OCI-LY3 (cell line): Measurements from ENCODE around the gene PTH.

Experiments used
- H2AFZ ChIP-seq: fragments of 200-600, 300-600 bp; shearing (Covaris generic); 2 replicates; pipeline ENCODE4 v1.6.0; 2014; ENCODE audit warnings: antibody characterized with exemption, low read depth, low read length
- H3K27ac ChIP-seq: fragments of 200-600, 300-600 bp; sonication (generic); 2 replicates; pipeline ENCODE4 v1.5.1; 2014; ENCODE audit warnings: mild to moderate bottlenecking, low read length, moderate library complexity, mixed read lengths
- H3K27me3 ChIP-seq: fragments of 200-600, 300-600 bp; sonication (generic); 2 replicates; pipeline ENCODE4 v1.6.1; 2014; ENCODE audit warnings: low read depth, low read length, mixed read lengths
- H3K36me3 ChIP-seq: fragments of 200-600, 300-600 bp; sonication (generic); replicated peaks from 2 replicates; pipeline ENCODE3; 2014; ENCODE audit warnings: low read depth, low read length, mixed read lengths
- H3K4me1 ChIP-seq: fragments of 300-600, 200-600 bp; sonication (generic); 2 replicates; pipeline ENCODE4 v1.6.1; 2014; ENCODE audit warnings: low read length, mixed read lengths
- H3K4me2 ChIP-seq: fragments of 200-600, 300-600 bp; sonication (generic); 2 replicates; pipeline ENCODE4 v1.6.1; 2014; ENCODE audit warnings: low read length, mixed read lengths
- H3K4me3 ChIP-seq: fragments of 300-600, 200-600 bp; sonication (generic); 2 replicates; pipeline ENCODE4 v1.5.1; 2014; ENCODE audit warnings: antibody characterized with exemption, mild to moderate bottlenecking, low read length, moderate library complexity
- H3K79me2 ChIP-seq: fragments of 300-600, 200-600 bp; shearing (Covaris generic); 2 replicates; pipeline ENCODE4 v1.6.1; 2014; ENCODE audit warnings: mild to moderate bottlenecking, low read length, mixed read lengths
- H3K9ac ChIP-seq: fragments of 300-600, 200-600 bp; shearing (Covaris generic); 2 replicates; pipeline ENCODE4 v1.6.0; 2014; ENCODE audit warnings: mild to moderate bottlenecking, low read length, moderate library complexity
- H3K9me3 ChIP-seq: fragments of 200-600, 300-600 bp; shearing (Covaris generic); 2 replicates; pipeline ENCODE4 v1.6.1; 2014; ENCODE audit warnings: low read length, mixed read lengths; ENCODE audit not compliant: insufficient read depth
- H4K20me1 ChIP-seq: fragments of 200-600, 300-600 bp; sonication (generic); 2 replicates; pipeline ENCODE4 v1.6.1; 2016; ENCODE audit warnings: low read length, mixed read lengths; ENCODE audit not compliant: insufficient read depth
- CTCF ChIP-seq: fragments of 200-600, 300-600 bp; sonication (generic); IDR thresholded peaks from 2 replicates; pipeline ENCODE4 v1.5.1; 2014; ENCODE audit warnings: antibody characterized with exemption, low read length, low read depth
- EZH2phosphoT487 ChIP-seq: fragments of 200-600 bp; shearing (Covaris generic); IDR thresholded peaks from 2 replicates; pipeline ENCODE4 v1.6.1; 2018; ENCODE audit warnings: antibody characterized with exemption, mixed run types, low read depth

The PTH gene

GRCh38 chr11:13463779-13464290, 32.0 kb downstream of the PTH start:
- TF ChIP-seq CTCF, result no peak
- TF ChIP-seq EZH2phosphoT487, result no peak
- Histone ChIP-seq H2AFZ (peak overlapping the region; percentile 90), H3K4me3 (peak overlapping the region; percentile 98), H3K27me3 (no peaks in the 10 kb centered on the region), H3K4me2 (peak overlapping the region; percentile 94), H3K36me3 (no peaks in the 10 kb centered on the region), H4K20me1 (0 out of 2 replicates have a peak, but pooled peaks cover 3% of the 10 kb centered on the region), H3K27ac (peak overlapping the region; percentile 43), H3K4me1 (peaks cover 21% of the 10 kb centered on the region), H3K9me3 (no peaks in the 10 kb centered on the region), H3K79me2 (peaks cover 32% of the 10 kb centered on the region), H3K9ac (peak overlapping the region; percentile 91)

- Histone ChIP-seq H3K9me3 (no peaks in the 10 kb centered on the region), H3K27ac (peak within 1 kb of the TSS; percentile 43), H3K79me2 (peaks cover 37% of the 10 kb centered on the region), H3K36me3 (no peaks in the 10 kb centered on the region), H3K9ac (peak within 1 kb of the TSS; percentile 91), H3K4me3 (peak within 1 kb of the TSS; percentile 98), H3K4me2 (peak within 1 kb of the TSS; percentile 94), H4K20me1 (peaks cover 3% of the 10 kb centered on the region; the same call in 1 of the 2 replicates), H3K4me1 (peaks cover 21% of the 10 kb centered on the region), H3K27me3 (no peaks in the 10 kb centered on the region), H2AFZ (peak within 1 kb of the TSS; percentile 90)
- no peak for TF ChIP-seq CTCF
- no peak for TF ChIP-seq EZH2phosphoT487
Measured at GRCh38 chr11:13462901-13463778, 32.7 kb downstream of the PTH start, which contains the start of gene BTBD10. BTBD10 (minus strand) TSS chr11:13463222; CDS start chr11:13445124, 18,098 bp downstream.

DNA sequence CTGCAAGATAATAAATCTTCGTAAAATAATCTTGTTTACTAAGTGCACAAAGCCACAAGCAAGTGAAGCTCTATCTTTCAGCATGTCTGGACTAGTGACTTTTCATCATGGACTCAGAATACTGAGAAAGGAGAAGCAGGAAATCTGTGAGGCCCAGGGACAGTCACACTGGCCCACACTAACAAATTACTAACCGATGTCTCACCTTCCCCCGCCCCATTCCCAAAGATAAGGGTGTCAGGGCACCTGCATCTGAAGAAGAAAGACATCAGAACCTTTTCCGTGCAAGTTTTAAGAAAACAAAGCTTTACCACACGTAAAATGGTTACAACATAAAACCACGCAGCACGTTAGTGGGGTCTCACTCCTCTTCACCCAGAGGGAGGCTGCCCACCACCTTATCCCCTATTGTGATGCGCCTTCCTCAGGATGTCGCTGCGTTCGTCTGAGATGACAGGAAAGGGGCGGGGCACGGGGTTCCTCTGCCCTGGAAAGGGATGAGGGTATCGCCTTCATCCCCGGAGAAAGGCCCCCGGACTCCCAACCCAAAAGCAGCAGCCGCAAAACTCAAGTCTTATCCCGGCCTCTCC, 33.4 kb downstream of the PTH start:
- Histone ChIP-seq H3K4me1 (peaks cover 21% of the 10 kb centered on the region), H2AFZ (peak overlapping the region; percentile 62; the same call in 1 of the 2 replicates), H3K36me3 (no peaks in the 10 kb centered on the region), H3K9ac (peak overlapping the region; percentile 91), H3K27me3 (no peaks in the 10 kb centered on the region), H3K27ac (peak overlapping the region; percentile 42; the same call in 1 of the 2 replicates), H3K4me2 (peak overlapping the region; percentile 90), H4K20me1 (peaks cover 3% of the 10 kb centered on the region; the same call in 1 of the 2 replicates), H3K9me3 (no peaks in the 10 kb centered on the region), H3K79me2 (peaks cover 42% of the 10 kb centered on the region), H3K4me3 (peak overlapping the region; percentile 98)
- TF ChIP-seq EZH2phosphoT487 (no peak), CTCF (peak; percentile 14; the same call in 1 of the 2 replicates)

DNA sequence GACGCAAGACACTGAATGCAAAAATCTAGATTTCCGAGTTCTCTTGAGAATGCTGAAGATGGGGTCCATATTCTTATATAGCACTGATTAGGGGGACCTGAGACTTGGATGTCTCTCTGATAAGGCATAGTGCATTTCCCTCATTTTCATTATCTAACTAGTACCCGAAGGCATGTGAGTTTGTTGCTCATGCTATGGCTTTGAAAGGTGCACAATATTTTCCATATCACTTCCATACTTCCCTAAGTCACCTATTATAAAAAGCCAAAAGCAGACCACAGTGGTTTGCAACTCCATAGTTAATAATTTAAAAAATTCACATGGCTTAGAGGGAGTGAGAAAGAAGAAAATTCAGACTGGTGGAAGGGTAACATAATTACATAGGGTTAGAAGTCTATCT, 34.5 kb downstream of the PTH start:
- Histone ChIP-seq H3K9ac (no peak overlapping the region), H4K20me1 (peaks cover 3% of the 10 kb centered on the region; the same call in 1 of the 2 replicates), H3K4me2 (peak overlapping the region; percentile 90; the same call in 1 of the 2 replicates), H3K9me3 (no peaks in the 10 kb centered on the region), H3K4me3 (no peak overlapping the region), H3K79me2 (peaks cover 49% of the 10 kb centered on the region), H2AFZ (no peak overlapping the region), H3K27me3 (no peaks in the 10 kb centered on the region), H3K27ac (no peak overlapping the region), H3K36me3 (no peaks in the 10 kb centered on the region), H3K4me1 (peaks cover 21% of the 10 kb centered on the region)
- no peak for TF ChIP-seq EZH2phosphoT487
- TF ChIP-seq CTCF, result no peak
